GM21390 (cell line): ENCODE measurements around the gene OR52E8.

Source experiments
- ATAC-seq: cut with Tn5 transposase; IDR thresholded peaks from one replicate; pipeline ENCODE4 v1.9.1; 2021; ENCODE audit not compliant: unreplicated experiment

OR52E8 gene

GRCh38 chr11:5808500-5809121 lies 48.9 kb downstream of the OR52E8 start, which contains the start of gene OR52N2:
Gene OR52N2 (plus strand): TSS chr11:5808924. CDS start chr11:5820336, 11,412 bp downstream.
- ATAC-seq: peak; percentile 90

DNA sequence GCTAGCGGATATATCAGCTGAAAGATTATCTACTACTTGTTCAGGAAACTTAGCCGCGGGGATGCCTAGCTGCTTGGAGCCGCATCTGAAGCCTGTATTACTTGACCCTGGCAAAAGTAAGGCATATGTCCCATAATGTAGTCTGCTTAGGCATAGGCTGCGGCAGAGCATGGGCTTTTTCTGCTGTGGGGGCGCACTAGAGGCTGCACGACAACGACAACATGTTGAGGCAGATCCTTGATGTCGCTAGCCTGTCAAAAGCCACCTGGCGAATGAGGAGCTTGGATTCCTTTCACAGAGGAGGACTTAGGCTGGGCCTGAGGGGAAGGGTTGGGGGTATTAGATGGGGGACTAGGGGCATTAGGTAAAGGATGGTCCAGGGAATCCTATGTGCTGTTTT lies 49.9 kb downstream of the OR52E8 start:
- no peak for ATAC-seq
